Loucy (cell line): Measurements from ENCODE around the gene WDPCP.

ENCODE experiments used
- H2AFZ ChIP-seq: fragments of 200-600 bp; sonication (generic); 2 replicates; pipeline ENCODE4 v1.6.0; 2016; ENCODE audit warnings: antibody characterized with exemption, mild to moderate bottlenecking, low read length, moderate library complexity
- H3F3A ChIP-seq: fragments of 200-600 bp; 2 replicates; pipeline ENCODE4 v1.6.0; 2016; ENCODE audit warnings: antibody characterized with exemption, low read depth, mild to moderate bottlenecking
- H3K27me3 ChIP-seq: fragments of 200-600 bp; sonication (generic); 2 replicates; pipeline ENCODE4 v1.6.1; 2014; ENCODE audit warnings: low read length, mild to moderate bottlenecking; ENCODE audit not compliant: insufficient read depth, poor library complexity, severe bottlenecking
- H3K36me3 ChIP-seq: fragments of 200-600 bp; sonication (generic); 2 replicates; pipeline ENCODE4 v1.6.1; 2016; ENCODE audit warnings: low read length; ENCODE audit not compliant: insufficient read depth
- H3K4me1 ChIP-seq: fragments of 200-600 bp; sonication (generic); 2 replicates; pipeline ENCODE4 v1.5.1; 2014; ENCODE audit warnings: low read length, mild to moderate bottlenecking; ENCODE audit not compliant: insufficient read depth, poor library complexity, severe bottlenecking
- H3K4me2 ChIP-seq: fragments of 200-600 bp; sonication (generic); 2 replicates; pipeline ENCODE4 v1.6.0; 2014; ENCODE audit warnings: antibody characterized with exemption, low read length, low read depth, mild to moderate bottlenecking; ENCODE audit not compliant: poor library complexity, severe bottlenecking
- H3K4me3 ChIP-seq: fragments of 200-600 bp; sonication (generic); 2 replicates; pipeline ENCODE4 v1.5.1; 2014; ENCODE audit warnings: low read length, mild to moderate bottlenecking, mixed read lengths; ENCODE audit not compliant: poor library complexity, severe bottlenecking
- H3K79me2 ChIP-seq: fragments of 200-600 bp; sonication (generic); 2 replicates; pipeline ENCODE4 v1.6.1; 2014; ENCODE audit warnings: low read length; ENCODE audit not compliant: insufficient read depth
- H3K9ac ChIP-seq: fragments of 200-600 bp; sonication (generic); 2 replicates; pipeline ENCODE4 v1.6.0; 2014; ENCODE audit warnings: mild to moderate bottlenecking, low read depth, low read length, moderate library complexity; ENCODE audit not compliant: poor library complexity, severe bottlenecking
- H3K9me2 ChIP-seq: fragments of 200-600 bp; sonication (generic); replicated peaks from 2 replicates; pipeline ENCODE4 v1.6.1; 2016; ENCODE audit warnings: low read depth, low read length, mixed read lengths
- H3K9me3 ChIP-seq: fragments of 200-600 bp; sonication (generic); 2 replicates; pipeline ENCODE4 v1.6.1; 2014; ENCODE audit warnings: mild to moderate bottlenecking, antibody characterized with exemption, low read length, low read depth; ENCODE audit not compliant: insufficient read depth
- H4K20me1 ChIP-seq: fragments of 200-600 bp; sonication (generic); 2 replicates; pipeline ENCODE4 v1.6.0; 2014; ENCODE audit warnings: antibody characterized with exemption, low read length, mild to moderate bottlenecking; ENCODE audit not compliant: insufficient read depth, poor library complexity, severe bottlenecking
- CTCF ChIP-seq: fragments of 200-600 bp; sonication (generic); conservative IDR thresholded peaks from 2 replicates; pipeline ENCODE4 v1.5.1; 2014; ENCODE audit warnings: mild to moderate bottlenecking, antibody characterized with exemption, low read length
- EZH2phosphoT487 ChIP-seq: fragments of 200-600 bp; IDR thresholded peaks from 2 replicates; pipeline ENCODE4 v1.6.1; 2018; ENCODE audit warnings: antibody characterized with exemption, mild to moderate bottlenecking, moderate library complexity, borderline replicate concordance

WDPCP gene

GRCh38 chr2:63127594-63127993 is 460.7 kb downstream of the WDPCP start:
- H3K9me2 ChIP-seq: no peaks in the 10 kb centered on the region
- TF ChIP-seq CTCF (no peak), EZH2phosphoT487 (no peak)

GRCh38 chr2:63124850-63125249 is 463.4 kb downstream of the WDPCP start:
- H3K4me3 ChIP-seq: no peak overlapping the region
- H2AFZ ChIP-seq: no peak overlapping the region
- no peaks in the 10 kb centered on the region for H3K27me3 ChIP-seq
- H3K36me3 ChIP-seq: no peaks in the 10 kb centered on the region
- TF ChIP-seq EZH2phosphoT487: no peak
- TF ChIP-seq CTCF: no peak
- H3K9me3 ChIP-seq: no peaks in the 10 kb centered on the region; the same call in 1 of the 2 replicates
- no peak overlapping the region for H3K4me2 ChIP-seq
- H3K79me2 ChIP-seq: no peaks in the 10 kb centered on the region
- no peak overlapping the region for H3K9ac ChIP-seq
- H3F3A ChIP-seq: no peaks in the 10 kb centered on the region
- no peaks in the 10 kb centered on the region for H3K4me1 ChIP-seq
- no peaks in the 10 kb centered on the region for H3K9me2 ChIP-seq
- H4K20me1 ChIP-seq: no peaks in the 10 kb centered on the region

More at GRCh38 chr2:63127594-63127993, 460.7 kb downstream of the WDPCP start:
- Histone ChIP-seq H3K27me3 (no peaks in the 10 kb centered on the region), H4K20me1 (no peaks in the 10 kb centered on the region), H3K79me2 (no peaks in the 10 kb centered on the region), H3K4me1 (no peaks in the 10 kb centered on the region), H3K9me3 (peaks cover 2% of the 10 kb centered on the region; the same call in 1 of the 2 replicates), H3K4me3 (no peak overlapping the region), H3K9ac (no peak overlapping the region), H2AFZ (no peak overlapping the region), H3K36me3 (no peaks in the 10 kb centered on the region), H3F3A (no peaks in the 10 kb centered on the region), H3K4me2 (no peak overlapping the region)

- Histone ChIP-seq H4K20me1 (no peaks in the 10 kb centered on the region), H3K9me2 (no peaks in the 10 kb centered on the region), H3K4me1 (no peaks in the 10 kb centered on the region), H3K27me3 (no peaks in the 10 kb centered on the region), H2AFZ (no peak overlapping the region), H3K79me2 (no peaks in the 10 kb centered on the region), H3K4me3 (no peak overlapping the region), H3K4me2 (no peak overlapping the region), H3K36me3 (no peaks in the 10 kb centered on the region), H3F3A (no peaks in the 10 kb centered on the region), H3K9me3 (no peaks in the 10 kb centered on the region; the same call in 1 of the 2 replicates), H3K9ac (no peak overlapping the region)
- TF ChIP-seq CTCF (no peak), EZH2phosphoT487 (no peak)
Measured at GRCh38 chr2:63124218-63124617, 464.1 kb downstream of the WDPCP start.
